KMS-11 (cell line): ENCODE data around the gene FAM181B.

ENCODE experiments used
- H2AFZ ChIP-seq: fragments of 200-600 bp; sonication (generic); 2 replicates; pipeline ENCODE4 v1.6.1; 2016; ENCODE audit warnings: antibody characterized with exemption, mixed run types, low read depth
- H3K27ac ChIP-seq: fragments of 200-600 bp; sonication (generic); 2 replicates; pipeline ENCODE4 v1.6.1; 2016; ENCODE audit warnings: mild to moderate bottlenecking, mixed run types
- H3K27me3 ChIP-seq: fragments of 200-600 bp; sonication (generic); 2 replicates; pipeline ENCODE4 v1.6.1; 2017; ENCODE audit warnings: mild to moderate bottlenecking, low read depth, mixed run types, moderate library complexity; ENCODE audit not compliant: insufficient read depth
- H3K36me3 ChIP-seq: fragments of 200-600 bp; sonication (generic); 2 replicates; pipeline ENCODE4 v1.6.1; 2017; ENCODE audit warnings: mild to moderate bottlenecking, mixed run types; ENCODE audit not compliant: insufficient read depth
- H3K4me1 ChIP-seq: fragments of 200-600 bp; sonication (generic); 2 replicates; pipeline ENCODE4 v1.6.1; 2016; ENCODE audit warnings: mild to moderate bottlenecking, low read depth, mixed run types; ENCODE audit not compliant: poor library complexity, severe bottlenecking
- H3K4me2 ChIP-seq: fragments of 200-600 bp; sonication (generic); 2 replicates; pipeline ENCODE4 v1.7.0; 2016; ENCODE audit warnings: mild to moderate bottlenecking, mixed run types
- H3K4me3 ChIP-seq: fragments of 200-600 bp; sonication (generic); IDR thresholded peaks from 2 replicates; pipeline ENCODE4 v1.6.1; 2017; ENCODE audit warnings: low read depth, low read length, mixed read lengths; ENCODE audit not compliant: insufficient read depth
- H3K79me2 ChIP-seq: fragments of 200-600 bp; sonication (generic); 2 replicates; pipeline ENCODE4 v1.6.1; 2016; ENCODE audit warnings: low read depth, mixed run types; ENCODE audit not compliant: insufficient read depth
- H3K9ac ChIP-seq: fragments of 200-600 bp; sonication (generic); 2 replicates; pipeline ENCODE4 v1.6.1; 2016; ENCODE audit warnings: mild to moderate bottlenecking, mixed run types
- H4K20me1 ChIP-seq: fragments of 200-600 bp; sonication (generic); 2 replicates; pipeline ENCODE4 v1.6.1; 2016; ENCODE audit warnings: mild to moderate bottlenecking, mixed run types; ENCODE audit not compliant: insufficient read depth
- CTCF ChIP-seq: fragments of 200-600 bp; sonication (generic); conservative IDR thresholded peaks from 2 replicates; pipeline ENCODE4 v1.6.1; 2017; ENCODE audit warnings: low read depth, mild to moderate bottlenecking, antibody characterized with exemption, low read length, moderate library complexity, mixed read lengths

FAM181B gene

GRCh38 chr11:82765466-82766034, 31.9 kb upstream of the FAM181B start:
- H3K27me3 ChIP-seq = no peaks in the 10 kb centered on the region
- H3K4me3 ChIP-seq = no peak overlapping the region
- H3K4me2 ChIP-seq = no peak overlapping the region
- H4K20me1 ChIP-seq = no peaks in the 10 kb centered on the region
- TF ChIP-seq CTCF = no peak
- peaks cover 10% of the 10 kb centered on the region for H3K4me1 ChIP-seq
- H3K79me2 ChIP-seq = no peaks in the 10 kb centered on the region
- no peaks in the 10 kb centered on the region for H3K36me3 ChIP-seq
- H2AFZ ChIP-seq = no peak overlapping the region
- H3K27ac ChIP-seq = no peak overlapping the region
- H3K9ac ChIP-seq = no peak overlapping the region

- Histone ChIP-seq H3K4me1 (peaks cover 10% of the 10 kb centered on the region), H3K79me2 (no peaks in the 10 kb centered on the region), H2AFZ (no peak overlapping the region), H4K20me1 (no peaks in the 10 kb centered on the region), H3K4me3 (no peak overlapping the region), H3K4me2 (no peak overlapping the region), H3K36me3 (no peaks in the 10 kb centered on the region), H3K9ac (no peak overlapping the region), H3K27ac (no peak overlapping the region), H3K27me3 (no peaks in the 10 kb centered on the region)
- TF ChIP-seq CTCF = no peak
Observed at GRCh38 chr11:82763167-82763566, 29.5 kb upstream of the FAM181B start.

GRCh38 chr11:82759649-82760048, 26.0 kb upstream of the FAM181B start:
- no peak overlapping the region for H3K9ac ChIP-seq
- H3K36me3 ChIP-seq = no peaks in the 10 kb centered on the region
- H2AFZ ChIP-seq = no peak overlapping the region
- H3K79me2 ChIP-seq = no peaks in the 10 kb centered on the region
- no peak overlapping the region for H3K4me3 ChIP-seq
- no peaks in the 10 kb centered on the region for H4K20me1 ChIP-seq
- no peak for TF ChIP-seq CTCF
- no peak overlapping the region for H3K4me2 ChIP-seq
- H3K27ac ChIP-seq = no peak overlapping the region
- no peaks in the 10 kb centered on the region for H3K4me1 ChIP-seq
- no peaks in the 10 kb centered on the region for H3K27me3 ChIP-seq

GRCh38 chr11:82757660-82758357, 24.1 kb upstream of the FAM181B start:
- H2AFZ ChIP-seq = no peak overlapping the region

More at GRCh38 chr11:82757660-82758357, 24.1 kb upstream of the FAM181B start:
- H3K27ac ChIP-seq = no peak overlapping the region
- H3K4me1 ChIP-seq = no peaks in the 10 kb centered on the region
- H3K4me2 ChIP-seq = no peak overlapping the region
- no peak overlapping the region for H3K9ac ChIP-seq
- H3K4me3 ChIP-seq = no peak overlapping the region
- no peaks in the 10 kb centered on the region for H3K27me3 ChIP-seq
- no peaks in the 10 kb centered on the region for H3K36me3 ChIP-seq
- H4K20me1 ChIP-seq = no peaks in the 10 kb centered on the region
- H3K79me2 ChIP-seq = no peaks in the 10 kb centered on the region
- TF ChIP-seq CTCF = no peak
